Activated CD4-positive, alpha-beta T cell treated with anti-CD3 and anti-CD28 coated beads, Interleukin-2, amount 50 U/mL, for 48 hours (primary cell): Measurements from ENCODE around the gene MRPL57.
A peak's percentile ranks its signal among the peaks of the same experiment; 100 is the strongest.
"Not testable (repeated sequence)": the region's sequence is repeated elsewhere in the genome, so short reads cannot be mapped to it uniquely, and the experiment has no call there.

Experiments
- DNase-seq, 2 experiments: peaks; one replicate each; pipeline ENCODE4 v3.0.0-alpha.2; 2020

MRPL57 gene

GRCh38 chr13:21176215-21176981, at the start of gene MRPL57, which contains the start of gene SKA3:
Gene MRPL57, plus strand, starts transcription at chr13:21176658. Its CDS starts 259 bp downstream, at chr13:21176917.
Gene SKA3, minus strand, starts transcription at chr13:21176552. Its CDS starts 75 bp downstream, at chr13:21176477.
- peak; percentile 91 to 93 for DNase-seq

GRCh38 chr13:21130116-21130515, 46.3 kb upstream of the MRPL57 start:
- no peak for DNase-seq

GRCh38 chr13:21133077-21133476, 43.4 kb upstream of the MRPL57 start:
- no peak for DNase-seq

- no peak for DNase-seq
Measured at GRCh38 chr13:21134475-21134874, 42.0 kb upstream of the MRPL57 start.

GRCh38 chr13:21135833-21136232, 40.6 kb upstream of the MRPL57 start:
- not testable (repeated sequence) for DNase-seq

GRCh38 chr13:21137696-21138095, 38.8 kb upstream of the MRPL57 start:
- no peak for DNase-seq

- DNase-seq, result no peak
Measured at GRCh38 chr13:21138561-21138960, 37.9 kb upstream of the MRPL57 start.

- DNase-seq, result no peak
Measured at GRCh38 chr13:21139374-21139773, 37.1 kb upstream of the MRPL57 start.

- no peak for DNase-seq
Measured at GRCh38 chr13:21142766-21143165, 33.7 kb upstream of the MRPL57 start.

- DNase-seq, result no peak
Measured at GRCh38 chr13:21147827-21148226, 28.6 kb upstream of the MRPL57 start.

- DNase-seq, result no peak
Measured at GRCh38 chr13:21148557-21149258, 27.8 kb upstream of the MRPL57 start.

- no peak for DNase-seq
Measured at GRCh38 chr13:21149568-21149967, 26.9 kb upstream of the MRPL57 start.

GRCh38 chr13:21150013-21150412, 26.4 kb upstream of the MRPL57 start:
- no peak for DNase-seq

- DNase-seq, result no peak
Measured at GRCh38 chr13:21152251-21152899, 24.1 kb upstream of the MRPL57 start.

- DNase-seq, result no peak
Measured at GRCh38 chr13:21164631-21165030, 11.8 kb upstream of the MRPL57 start.

GRCh38 chr13:21165606-21166005, 10.9 kb upstream of the MRPL57 start:
- DNase-seq, result not testable (repeated sequence)

- DNase-seq, result no peak
Measured at GRCh38 chr13:21171420-21171819, 5.0 kb upstream of the MRPL57 start.

- DNase-seq, result not testable (repeated sequence)
Measured at GRCh38 chr13:21173767-21174166, 2.7 kb upstream of the MRPL57 start.

GRCh38 chr13:21175656-21176214, 723 bp upstream of the MRPL57 start:
- no peak for DNase-seq

GRCh38 chr13:21176982-21177284, 475 bp downstream of the MRPL57 start:
- DNase-seq, result peak in 1 of 2 experiments; percentile 39

- no peak for DNase-seq
Measured at GRCh38 chr13:21181671-21182070, 5.2 kb downstream of the MRPL57 start.

GRCh38 chr13:21186410-21186809, 10.0 kb downstream of the MRPL57 start:
- DNase-seq, result not testable (repeated sequence)

- not testable (repeated sequence) for DNase-seq
Measured at GRCh38 chr13:21194756-21195155, 18.3 kb downstream of the MRPL57 start.
